Glomerular endothelial cell (primary cell): Measurements from ENCODE around the gene ZDHHC17. TPM values are rescaled to one million over a fixed set of nuclear protein-coding genes. Genes with fewer than 3 reads are reported as not detected.
"Not testable (repeated sequence)": the region's sequence is repeated elsewhere in the genome, so short reads cannot be mapped to it uniquely, and the experiment has no call there.

ENCODE experiments used
- DNase-seq: peaks from one replicate; pipeline ENCODE4 v3.0.0-alpha.2; 2011; ENCODE audit warnings: low read depth, low spot score; ENCODE audit errors: extremely low read depth
- total RNA-seq: library from RNA; depleted of rRNA; stranded (reverse); fragments of >200 nt; gene quantifications from 2 replicates; pipeline ENCODE4 v1.2.3, GENCODE V29; 2015

The ZDHHC17 gene
- total RNA-seq, 1 donor from 2014 or later, result 23.9 TPM

- no peak for DNase-seq
Observed at GRCh38 chr12:76765598-76765997, 1.7 kb downstream of the ZDHHC17 start.

GRCh38 chr12:76766161-76766560, 2.2 kb downstream of the ZDHHC17 start:
- DNase-seq, result no peak

- DNase-seq, result no peak
Observed at GRCh38 chr12:76768576-76768975, 4.7 kb downstream of the ZDHHC17 start.

- DNase-seq, result no peak
Observed at GRCh38 chr12:76777765-76778216, 13.9 kb downstream of the ZDHHC17 start.

- no peak for DNase-seq
Observed at GRCh38 chr12:76778364-76778763, 14.4 kb downstream of the ZDHHC17 start.

GRCh38 chr12:76779310-76779709, 15.4 kb downstream of the ZDHHC17 start:
- not testable (repeated sequence) for DNase-seq

- DNase-seq, result no peak
Observed at GRCh38 chr12:76781321-76781720, 17.4 kb downstream of the ZDHHC17 start.

- DNase-seq, result no peak
Observed at GRCh38 chr12:76782526-76782925, 18.6 kb downstream of the ZDHHC17 start.

GRCh38 chr12:76784600-76785051, 20.7 kb downstream of the ZDHHC17 start:
- DNase-seq, result no peak

- no peak for DNase-seq
Observed at GRCh38 chr12:76785407-76785806, 21.5 kb downstream of the ZDHHC17 start.

- no peak for DNase-seq
Observed at GRCh38 chr12:76786986-76787385, 23.1 kb downstream of the ZDHHC17 start.

- no peak for DNase-seq
Observed at GRCh38 chr12:76787689-76788088, 23.8 kb downstream of the ZDHHC17 start.

GRCh38 chr12:76789335-76790050, 25.6 kb downstream of the ZDHHC17 start:
- no peak for DNase-seq

GRCh38 chr12:76790564-76791552, 26.9 kb downstream of the ZDHHC17 start:
- peak; percentile 12 for DNase-seq

GRCh38 chr12:76792828-76793227, 28.9 kb downstream of the ZDHHC17 start:
- DNase-seq, result no peak

- no peak for DNase-seq
Observed at GRCh38 chr12:76798864-76799263, 34.9 kb downstream of the ZDHHC17 start.

GRCh38 chr12:76799362-76799761, 35.4 kb downstream of the ZDHHC17 start:
- DNase-seq, result no peak

- DNase-seq, result no peak
Observed at GRCh38 chr12:76802060-76802459, 38.1 kb downstream of the ZDHHC17 start.

- no peak for DNase-seq
Observed at GRCh38 chr12:76804435-76804976, 40.6 kb downstream of the ZDHHC17 start.

GRCh38 chr12:76810671-76811419, 46.9 kb downstream of the ZDHHC17 start:
- no peak for DNase-seq

- no peak for DNase-seq
Observed at GRCh38 chr12:76811976-76812375, 48.1 kb downstream of the ZDHHC17 start.
